Astrocyte (in vitro differentiated cells and primary cell): ENCODE measurements around the gene IL24. TPM values are rescaled to one million over a fixed set of nuclear protein-coding genes. Genes with fewer than 3 reads are reported as not detected.

Experiments used
- DNase-seq: peaks from one replicate; pipeline ENCODE4 v3.0.0-alpha.2; 2010; ENCODE audit warnings: low read depth
- FAIRE-seq: peaks from 2 replicates; lab custom pipeline; 2011; peaks lifted over from hg19 to GRCh38; lab: Jason Lieb, UNC
- H2AFZ ChIP-seq: 2 replicates; pipeline ENCODE4 v1.6.0; 2012; ENCODE audit warnings: low read depth, low read length, inconsistent platforms
- H3K27ac ChIP-seq: 2 replicates; pipeline ENCODE4 v1.5.1; 2011; ENCODE audit warnings: low read depth, low read length, inconsistent platforms
- H3K27me3 ChIP-seq: 2 replicates; pipeline ENCODE4 v1.6.0; 2011; ENCODE audit warnings: low read length, inconsistent platforms; ENCODE audit not compliant: insufficient read depth
- H3K36me3 ChIP-seq: 2 replicates; pipeline ENCODE4 v1.5.1; 2011; ENCODE audit warnings: low read length, inconsistent platforms; ENCODE audit not compliant: insufficient read depth
- H3K4me1 ChIP-seq: 2 replicates; pipeline ENCODE4 v1.5.1; 2011; ENCODE audit warnings: low read length, inconsistent platforms; ENCODE audit not compliant: insufficient read depth
- H3K4me2 ChIP-seq: 2 replicates; pipeline ENCODE4 v1.6.0; 2012; ENCODE audit warnings: low read length, inconsistent platforms
- H3K4me3 ChIP-seq: 2 replicates; pipeline ENCODE4 v1.5.1; 2011; ENCODE audit warnings: low read depth, mild to moderate bottlenecking, low read length, inconsistent platforms; ENCODE audit not compliant: insufficient read depth
- H3K79me2 ChIP-seq: 2 replicates; pipeline ENCODE4 v1.6.0; 2012; ENCODE audit warnings: mild to moderate bottlenecking, low read length, inconsistent platforms; ENCODE audit not compliant: insufficient read depth
- H3K9ac ChIP-seq: 2 replicates; pipeline ENCODE4 v1.6.0; 2012; ENCODE audit warnings: mild to moderate bottlenecking, low read length, inconsistent platforms
- H3K9me3 ChIP-seq: 2 replicates; pipeline ENCODE4 v1.5.1; 2012; ENCODE audit warnings: low read depth, mild to moderate bottlenecking, low read length, inconsistent platforms; ENCODE audit not compliant: insufficient read depth
- H4K20me1 ChIP-seq: 2 replicates; pipeline ENCODE4 v1.6.0; 2012; ENCODE audit warnings: low read length, inconsistent platforms; ENCODE audit not compliant: insufficient read depth
- H3K27ac Mint-ChIP-seq: one replicate; pipeline ENCODE4 v1.8.0; 2021; ENCODE audit warnings: mild to moderate bottlenecking, mixed read lengths; ENCODE audit not compliant: unreplicated experiment
- H3K27me3 Mint-ChIP-seq: one replicate; pipeline ENCODE4 v1.8.0; 2021; ENCODE audit warnings: low read depth, mixed read lengths; ENCODE audit not compliant: unreplicated experiment
- H3K36me3 Mint-ChIP-seq: one replicate; pipeline ENCODE4 v1.8.0; 2021; ENCODE audit warnings: low read depth, mixed read lengths; ENCODE audit not compliant: unreplicated experiment
- H3K4me1 Mint-ChIP-seq: one replicate; pipeline ENCODE4 v1.8.0; 2021; ENCODE audit warnings: low read depth, mixed read lengths; ENCODE audit not compliant: unreplicated experiment
- H3K4me3 Mint-ChIP-seq: one replicate; pipeline ENCODE4 v1.8.0; 2021; ENCODE audit warnings: mild to moderate bottlenecking, moderate library complexity, mixed read lengths; ENCODE audit not compliant: unreplicated experiment
- H3K9me3 Mint-ChIP-seq: one replicate; pipeline ENCODE4 v1.8.0; 2021; ENCODE audit warnings: mild to moderate bottlenecking, mixed read lengths; ENCODE audit not compliant: unreplicated experiment
- CTCF ChIP-seq: IDR thresholded peaks from 2 replicates; pipeline ENCODE4 v1.5.1; 2011; ENCODE audit warnings: low read depth, mild to moderate bottlenecking, inconsistent platforms, low read length, moderate library complexity; ENCODE audit not compliant: insufficient read depth
- EZH2 ChIP-seq: IDR thresholded peaks from 2 replicates; pipeline ENCODE4 v1.6.1; 2012; ENCODE audit warnings: mild to moderate bottlenecking, low read length, inconsistent platforms; ENCODE audit not compliant: insufficient read depth
- total RNA-seq: library from RNA; stranded (reverse); gene quantifications from 2 replicates; pipeline ENCODE4 v1.2.1, GENCODE V29; 2021

The IL24 gene
- total RNA-seq, 1 donor from 2014 or later: not detected

- DNase-seq (peak; percentile 37), FAIRE-seq (no peak)
- H3K9me3 Mint-ChIP-seq: peaks cover 2% of the 10 kb centered on the region
Observed at GRCh38 chr1:206912445-206913095, 15.3 kb downstream of the IL24 start.

GRCh38 chr1:206913766-206914537 is 16.7 kb downstream of the IL24 start:
- Histone ChIP-seq H3K4me3 (no peak overlapping the region), H3K4me2 (no peak overlapping the region), H3K27me3 (peaks cover 28% of the 10 kb centered on the region), H2AFZ (no peak overlapping the region), H4K20me1 (no peaks in the 10 kb centered on the region), H3K4me1 (no peaks in the 10 kb centered on the region), H3K9ac (no peak overlapping the region), H3K79me2 (no peaks in the 10 kb centered on the region), H3K36me3 (no peaks in the 10 kb centered on the region), H3K9me3 (no peaks in the 10 kb centered on the region), H3K27ac (no peak overlapping the region)
- FAIRE-seq: no peak
- H3K36me3 Mint-ChIP-seq: no peaks in the 10 kb centered on the region
- TF ChIP-seq EZH2 (no peak), CTCF (no peak)
- DNase-seq: no peak
- peaks cover 65% of the 10 kb centered on the region for H3K27me3 Mint-ChIP-seq
- no peaks in the 10 kb centered on the region for H3K4me1 Mint-ChIP-seq
- H3K27ac Mint-ChIP-seq: no peak overlapping the region
- no peaks in the 10 kb centered on the region for H3K9me3 Mint-ChIP-seq
- no peak overlapping the region for H3K4me3 Mint-ChIP-seq

More at GRCh38 chr1:206912445-206913095, 15.3 kb downstream of the IL24 start:
- TF ChIP-seq CTCF: peak; percentile 81
- no peak for TF ChIP-seq EZH2
- Mint-ChIP-seq H3K27me3 (peaks cover 67% of the 10 kb centered on the region), H3K4me1 (no peaks in the 10 kb centered on the region), H3K36me3 (peaks cover 2% of the 10 kb centered on the region), H3K27ac (no peak overlapping the region), H3K4me3 (no peak overlapping the region)
- H3K4me2 ChIP-seq: no peak overlapping the region
- no peaks in the 10 kb centered on the region for H3K9me3 ChIP-seq
- H2AFZ ChIP-seq: no peak overlapping the region
- H3K27ac ChIP-seq: no peak overlapping the region
- no peaks in the 10 kb centered on the region for H4K20me1 ChIP-seq
- no peak overlapping the region for H3K9ac ChIP-seq
- H3K4me3 ChIP-seq: no peak overlapping the region
- no peaks in the 10 kb centered on the region for H3K4me1 ChIP-seq
- H3K36me3 ChIP-seq: no peaks in the 10 kb centered on the region
- H3K27me3 ChIP-seq: peaks cover 30% of the 10 kb centered on the region
- no peaks in the 10 kb centered on the region for H3K79me2 ChIP-seq
